ENCODE results near the gene RRP1. TPM values are rescaled to one million over a fixed set of nuclear protein-coding genes. Genes with fewer than 3 reads are reported as not detected.

The RRP1 gene
- total and polyA plus RNA-seq, 9 of the 15 experiments (the other 6 are each of a cell fraction or from before 2014, with no cell fraction given): 0.89 to 105 (median 51.6) TPM

DNA sequence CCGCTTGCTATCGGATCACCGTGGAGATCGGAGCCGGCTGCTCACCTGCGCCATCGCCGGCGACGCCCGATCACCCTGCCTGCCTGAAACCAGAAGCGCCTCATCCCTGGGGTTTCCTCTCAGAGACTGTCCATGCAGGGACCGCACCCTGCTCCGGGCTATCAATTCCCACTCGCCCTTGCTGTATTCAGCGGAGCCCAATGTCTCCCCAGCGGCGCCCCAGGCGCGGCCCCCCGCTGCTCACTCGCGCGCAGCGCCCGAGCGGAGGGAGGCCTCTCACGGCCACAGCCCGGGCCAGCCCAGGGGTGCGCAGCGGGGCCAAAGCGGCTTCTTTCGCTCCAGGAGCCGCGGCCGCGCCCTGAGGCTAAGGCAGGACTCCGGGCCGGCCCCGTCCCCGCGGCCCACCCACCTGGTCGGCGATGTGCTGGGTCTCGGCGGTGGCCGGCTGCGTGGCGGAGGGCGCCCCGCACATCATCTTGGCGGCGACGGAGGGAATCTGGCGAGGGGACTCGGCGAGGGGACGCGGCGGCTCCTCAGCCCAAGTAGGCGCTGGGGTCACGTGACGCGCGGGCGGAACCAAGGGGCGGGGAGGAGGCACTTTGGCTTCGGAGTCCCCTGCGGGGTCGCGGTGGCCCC is 13.5 kb upstream of the RRP1 start, which contains the start of gene CSTB (continued):
- peak; percentile 79 for TF ChIP-seq REST (IDR thresholded peaks at IDR 0.05; ENCODE audit: borderline replicate concordance)
- TF ChIP-seq REST (CRISPR knock-in tag; IDR thresholded peaks at IDR 0.05; ENCODE audit: low read depth): peak; percentile 62; the same call in 1 of the 2 replicates
- TF ChIP-seq MBD2 (IDR thresholded peaks at IDR 0.05; ENCODE audit: borderline replicate concordance, low read depth): no peak; the same call in 1 of the 2 replicates
- peak; percentile 79; the same call in 1 of the 2 replicates for TF ChIP-seq SUPT5H (IDR thresholded peaks at IDR 0.05)
- 0 out of 2 replicates have a peak, but pooled peaks have one; percentile 31 for TF ChIP-seq ZNF592 (IDR thresholded peaks at IDR 0.05)
- TF ChIP-seq DACH1 (IDR thresholded peaks at IDR 0.05; ENCODE audit: partially characterized antibody): no peak
- TF ChIP-seq PTRF (tag; IDR thresholded peaks at IDR 0.05): no peak
- no peak for TF ChIP-seq MEIS2 (IDR thresholded peaks at IDR 0.05; ENCODE audit: partially characterized antibody)
- peak; percentile 53; the same call in 1 of the 2 replicates for TF ChIP-seq POLR2AphosphoS5 (IDR thresholded peaks at IDR 0.05; ENCODE audit: control insufficient read depth, insufficient read depth, low read depth, low read length)
- no peak for TF ChIP-seq SRSF1 (IDR thresholded peaks at IDR 0.05; ENCODE audit: low read depth, low read length)
- TF ChIP-seq RBM17 (IDR thresholded peaks at IDR 0.05; ENCODE audit: borderline replicate concordance, low read depth, low read length): no peak
- TF ChIP-seq YBX1 (IDR thresholded peaks at IDR 0.05): no peak
- TF ChIP-seq SIN3A (IDR thresholded peaks at IDR 0.05; ENCODE audit: borderline replicate concordance in 2 of 2, control insufficient read depth in 1 of 2, low read depth in 2 of 2, low read length in 2 of 2): peak in 1 of 2 experiments; percentile 2; a peak in 1 of 4 replicates
- no peak for TF ChIP-seq ZBTB2 (IDR thresholded peaks at IDR 0.05)

Measured in K562 (cell line).